CD4-positive, alpha-beta T cell treated with Interleukin-21 for 1 hour (primary cell): ENCODE data around the gene MPZL1.

Experiments
- DNase-seq: peaks from one replicate; pipeline ENCODE4 v3.0.0-alpha.2; 2020

The MPZL1 gene

DNA sequence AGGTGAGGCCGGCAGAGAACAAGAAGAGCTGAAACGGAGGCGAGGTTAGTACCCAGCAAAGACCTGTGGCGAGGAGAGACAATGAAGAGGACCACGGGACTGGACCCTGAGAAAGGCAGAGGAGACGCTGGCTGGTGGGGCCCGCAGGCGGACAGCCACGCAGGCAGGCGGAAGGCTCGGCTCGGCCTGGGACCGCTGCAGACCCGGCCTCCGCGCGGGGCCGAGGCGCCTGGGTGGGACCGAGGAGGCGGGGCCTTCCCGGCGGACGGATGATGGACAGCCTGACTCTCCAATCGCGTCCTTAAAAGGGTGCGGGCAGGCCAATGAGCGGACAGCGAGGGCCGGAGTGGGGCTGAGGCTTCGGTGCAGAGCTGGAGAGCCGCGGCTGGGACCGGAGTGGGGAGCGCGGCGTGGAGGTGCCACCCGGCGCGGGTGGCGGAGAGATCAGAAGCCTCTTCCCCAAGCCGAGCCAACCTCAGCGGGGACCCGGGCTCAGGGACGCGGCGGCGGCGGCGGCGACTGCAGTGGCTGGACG, at the start of gene MPZL1:
Gene MPZL1 (plus strand): TSS at position 366 of the 535 bp plus-strand sequence. CDS start 170 bp downstream, outside the sequence.
- DNase-seq, result peak; percentile 94

DNA sequence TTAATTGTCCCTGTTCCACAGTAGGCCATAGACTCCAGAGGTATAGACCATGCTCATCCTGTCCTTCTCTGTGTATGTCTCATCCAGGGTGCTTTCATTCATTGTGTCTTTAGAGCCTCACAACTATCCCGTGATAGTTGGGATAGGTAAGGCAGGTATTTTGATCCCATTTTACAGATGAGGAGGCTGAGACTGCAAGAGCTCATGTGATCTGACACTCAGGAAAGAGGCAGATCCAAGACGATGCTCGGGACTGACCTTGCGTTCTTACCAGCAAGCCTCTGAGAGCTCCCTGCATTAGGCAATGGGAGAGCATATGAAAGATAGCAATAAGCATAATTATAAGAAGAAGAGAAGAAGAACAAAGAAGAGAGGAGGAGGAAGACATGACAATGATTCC, 49.0 kb upstream of the MPZL1 start:
- no peak for DNase-seq

DNA sequence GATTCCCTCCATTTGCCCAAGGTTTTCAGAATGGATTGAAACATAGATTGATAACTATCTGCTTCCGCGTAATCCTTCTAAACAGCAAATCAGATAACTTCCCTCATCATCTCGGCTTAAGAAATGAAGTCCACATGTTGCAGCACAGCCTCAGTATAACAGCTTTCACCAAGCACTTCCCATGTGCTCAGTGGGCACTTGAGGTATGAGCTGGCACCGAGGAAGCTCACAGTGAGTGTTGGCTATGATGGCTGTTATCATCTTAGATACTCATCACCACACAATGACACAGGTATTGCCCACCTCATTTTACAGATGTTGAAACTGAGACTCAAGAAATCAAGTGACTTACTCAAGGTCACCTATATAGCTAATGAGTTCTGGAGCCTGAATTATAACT, 48.5 kb upstream of the MPZL1 start:
- DNase-seq, result no peak

DNA sequence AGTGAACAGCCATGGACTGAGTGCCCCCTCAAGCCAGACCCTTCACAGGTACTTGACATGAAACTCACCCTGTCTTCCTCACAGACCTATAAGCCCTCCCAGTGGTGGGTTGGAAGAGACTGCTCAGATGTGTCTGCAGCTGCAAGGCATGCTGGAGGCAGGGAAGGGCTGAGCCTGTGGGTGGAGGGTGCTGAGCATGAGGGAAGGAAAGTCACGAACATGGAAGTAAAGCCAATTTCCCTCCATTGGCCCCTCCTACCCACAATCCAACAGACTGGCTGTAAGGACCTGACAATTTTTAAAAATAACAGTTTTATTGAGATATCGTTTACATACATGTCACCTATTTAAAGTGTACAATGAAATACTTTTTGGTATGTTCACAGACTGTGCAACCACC, 47.6 kb upstream of the MPZL1 start:
- DNase-seq, result no peak

DNA sequence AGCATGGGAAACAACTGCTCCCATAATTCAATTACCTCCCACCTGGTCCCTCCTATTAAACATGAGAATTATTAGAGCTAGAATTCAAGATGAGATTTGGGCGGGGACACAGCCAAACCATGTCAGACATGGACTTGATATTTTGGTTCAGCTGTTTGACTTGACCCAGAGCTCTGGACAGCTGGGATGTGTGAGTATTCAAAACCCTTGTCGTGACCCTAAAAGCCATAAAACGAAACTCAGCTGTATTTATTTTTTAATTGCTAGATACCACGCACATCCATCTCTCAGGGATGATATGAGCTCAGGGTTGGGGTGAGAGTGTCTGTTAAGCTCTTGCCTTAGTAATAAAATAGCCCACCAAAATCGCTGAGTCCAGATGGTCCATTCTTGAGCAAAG, 46.3 kb upstream of the MPZL1 start:
- DNase-seq, result no peak

DNA sequence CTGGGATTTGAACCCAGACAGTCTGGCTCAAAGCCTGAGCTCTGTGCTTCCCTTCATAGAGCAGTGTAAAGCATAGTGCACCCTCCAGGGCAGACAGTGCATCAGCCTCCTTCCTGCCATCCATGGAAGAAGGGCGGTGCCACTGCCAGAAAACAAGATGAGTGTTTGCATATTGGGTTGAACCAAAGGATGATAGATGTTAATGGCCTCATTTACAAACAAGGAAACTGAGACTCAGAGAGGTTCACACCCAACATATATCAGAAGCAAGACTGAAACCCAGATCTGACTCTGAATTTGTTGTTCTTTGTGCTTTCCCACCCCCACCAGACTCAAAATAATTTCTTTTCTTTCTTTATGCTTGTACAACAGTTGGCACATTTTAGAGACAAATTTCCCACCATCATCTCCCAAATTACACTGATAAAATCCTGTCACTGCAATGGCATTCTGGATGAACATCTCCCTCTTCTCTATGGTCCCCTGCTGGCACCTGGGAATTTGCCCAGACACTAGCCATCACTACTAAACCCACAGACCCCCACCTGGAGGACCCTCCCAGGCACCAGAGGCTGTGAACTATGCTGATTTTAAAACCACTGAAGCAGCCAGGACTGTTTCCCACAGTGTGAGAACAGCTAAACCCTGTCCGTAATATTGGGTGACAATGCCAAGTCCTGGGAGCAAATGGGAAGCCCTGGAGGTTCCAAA, 45.4 kb upstream of the MPZL1 start:
- DNase-seq, result no peak

DNA sequence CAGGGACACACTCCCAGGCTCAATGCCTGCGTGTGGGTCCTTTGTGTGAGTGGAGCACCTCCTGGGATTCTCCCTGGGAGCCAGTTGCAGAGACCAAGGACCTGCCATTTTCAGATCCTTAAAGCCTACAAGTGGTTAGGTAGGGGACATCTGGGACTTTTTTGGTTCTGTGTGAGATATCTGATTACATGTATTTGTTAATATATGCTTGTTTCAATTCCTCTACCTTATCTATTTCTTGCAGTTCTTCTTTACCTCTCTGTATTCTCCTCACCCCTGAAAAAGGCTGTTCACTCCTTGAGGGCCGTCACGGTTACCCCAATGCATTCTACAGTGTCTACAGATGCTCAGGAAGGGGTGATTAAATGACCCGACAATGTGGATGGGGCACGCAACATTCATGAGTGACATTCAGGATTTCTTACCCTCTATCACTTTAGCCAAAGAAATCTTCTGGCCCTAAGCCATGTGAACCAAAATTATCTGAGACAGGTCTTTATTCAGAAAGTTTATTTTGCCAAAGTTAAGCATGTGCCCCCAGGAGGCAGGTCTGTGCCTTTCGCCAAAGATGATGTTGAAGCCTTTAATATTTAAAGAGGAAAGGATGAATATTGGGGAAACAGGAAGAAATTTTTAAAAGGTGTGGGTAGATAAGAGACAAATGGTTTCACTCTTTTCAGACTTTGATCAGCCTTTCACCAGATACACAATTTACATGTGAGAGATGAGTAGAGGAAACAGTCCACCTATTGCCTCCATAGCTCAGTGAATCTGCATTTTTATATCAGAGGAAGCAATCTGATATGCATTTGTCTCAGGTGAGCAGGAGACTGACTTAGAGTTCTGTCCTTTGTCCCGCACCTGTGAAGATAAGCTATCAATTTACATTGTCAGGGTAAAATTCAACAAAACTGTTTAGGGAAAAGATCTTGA, 44.6 kb upstream of the MPZL1 start:
- no peak for DNase-seq

DNA sequence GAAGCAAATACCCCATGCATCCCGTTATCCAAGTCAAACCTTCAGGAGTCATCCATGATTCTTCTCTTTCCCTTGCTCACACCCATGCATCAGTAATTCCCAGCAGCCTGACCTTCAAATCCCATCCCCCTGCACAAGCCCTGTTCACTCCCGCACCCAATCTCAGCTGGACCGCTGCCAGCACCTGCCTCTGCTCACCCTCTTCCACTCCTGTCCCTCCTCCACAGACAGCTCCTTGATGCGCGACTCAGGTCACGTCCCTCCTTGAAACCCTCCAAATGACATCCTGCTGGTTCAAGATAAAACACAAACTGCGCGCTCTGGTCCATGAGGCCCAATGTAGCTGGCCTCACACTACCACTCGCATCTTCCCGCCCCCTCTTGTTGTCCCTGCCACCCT, 43.4 kb upstream of the MPZL1 start:
- DNase-seq, result no peak

DNA sequence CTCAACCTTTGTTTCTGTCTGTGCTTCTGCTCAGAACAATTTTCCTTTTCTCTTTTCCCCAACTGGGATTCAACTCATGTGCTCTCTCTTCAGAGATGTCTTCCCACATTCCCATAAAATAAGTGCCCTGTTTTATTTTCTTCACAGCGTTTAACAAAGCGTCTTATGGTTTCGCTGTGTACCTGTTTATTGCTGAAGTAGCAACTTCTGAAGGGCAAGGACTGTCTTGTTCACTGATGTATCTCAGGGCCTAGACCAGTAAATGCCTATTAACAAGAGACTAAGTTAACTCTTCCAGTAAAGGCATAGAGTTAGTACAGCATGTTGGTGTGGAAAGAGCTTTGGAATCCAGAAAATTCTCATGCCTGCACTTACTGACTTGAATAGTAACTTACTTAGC, 42.9 kb upstream of the MPZL1 start:
- no peak for DNase-seq

DNA sequence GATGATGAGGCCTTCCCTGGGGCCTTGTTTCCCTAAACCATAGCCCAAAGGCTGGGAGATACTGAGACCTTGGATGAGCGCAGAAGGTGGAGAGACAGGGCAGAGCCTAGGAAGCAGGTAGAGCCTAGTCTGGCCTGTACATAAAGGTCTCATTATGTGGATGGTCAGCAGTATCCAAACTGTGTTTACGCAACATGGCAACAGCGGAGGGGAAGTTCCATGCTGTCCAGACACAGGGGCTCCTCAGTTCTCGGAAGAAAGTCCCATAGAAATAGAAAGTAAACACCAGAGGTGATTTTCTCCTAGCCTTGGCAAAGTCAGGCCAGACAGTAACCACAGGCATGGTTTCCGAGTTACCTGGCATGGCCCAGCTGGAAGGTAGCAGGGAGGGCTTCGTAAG, 42.1 kb upstream of the MPZL1 start:
- DNase-seq, result no peak

DNA sequence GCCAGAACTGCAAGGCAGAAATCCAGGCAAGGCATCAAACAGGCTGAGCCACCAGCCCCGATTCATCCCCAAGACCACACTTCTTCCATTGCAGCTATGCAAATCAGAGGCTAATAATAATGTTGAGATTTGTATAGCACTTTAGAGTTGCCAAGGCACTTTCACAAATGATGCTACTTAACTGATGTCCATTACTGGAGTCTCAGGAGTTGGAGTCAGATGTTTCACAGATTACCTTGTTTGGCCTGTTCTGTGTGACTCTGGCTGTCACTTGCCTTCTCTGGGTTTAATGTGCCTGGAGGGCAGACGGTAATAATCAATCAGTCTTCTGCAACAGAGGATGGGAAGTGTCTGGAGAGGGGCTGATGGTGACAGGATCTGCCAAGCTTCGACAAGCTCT, 40.8 kb upstream of the MPZL1 start:
- no peak for DNase-seq

DNA sequence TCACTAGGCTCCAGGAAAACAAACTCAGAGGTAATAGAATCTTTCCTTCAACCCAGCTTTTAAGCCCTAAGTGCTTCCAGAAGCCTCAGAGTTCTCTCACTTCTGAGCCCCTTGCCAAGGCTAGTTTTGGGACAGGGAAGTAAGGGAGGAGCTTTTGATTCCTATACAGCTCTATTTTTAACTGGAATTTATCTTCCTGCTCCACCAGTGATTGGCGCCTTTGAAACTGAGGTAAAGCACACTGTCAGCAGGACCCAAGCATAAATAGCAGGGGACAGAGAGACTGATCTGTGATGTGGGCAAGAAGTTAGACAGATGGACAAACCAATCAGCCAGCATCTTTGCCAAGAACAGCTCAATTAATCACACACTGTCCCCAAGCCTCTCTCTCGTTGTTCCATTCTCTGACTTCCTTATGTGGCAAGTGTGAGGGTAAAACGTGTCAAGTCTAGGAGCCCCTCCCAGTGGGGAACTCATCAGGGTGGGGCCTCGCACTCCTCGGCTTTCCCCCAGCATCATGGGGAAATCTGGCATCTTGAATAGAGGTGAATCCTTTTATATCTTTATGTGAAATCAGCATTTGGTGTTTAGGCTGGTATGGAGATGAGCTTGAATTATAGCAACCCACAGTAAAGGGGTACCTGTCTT, 40.2 kb upstream of the MPZL1 start:
- DNase-seq, result no peak

DNA sequence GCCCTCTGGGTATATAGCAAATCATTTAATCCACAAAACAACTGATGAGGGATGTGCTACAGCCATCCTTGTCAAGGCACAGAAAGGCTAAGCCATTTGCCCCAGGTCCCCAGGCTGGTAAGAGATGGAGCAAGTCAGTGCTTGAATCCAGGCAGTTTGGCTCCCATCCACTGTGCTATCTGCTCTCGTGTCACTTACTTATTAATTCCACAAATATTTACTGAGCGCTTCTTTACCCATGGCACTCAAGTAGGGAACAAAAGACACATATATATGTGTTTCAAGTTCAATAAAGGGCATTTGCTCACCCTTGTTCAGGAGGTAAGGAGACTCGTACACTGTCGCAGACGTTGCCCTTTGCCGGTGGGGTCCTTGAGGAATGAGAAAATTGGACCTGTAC, 38.6 kb upstream of the MPZL1 start:
- DNase-seq, result no peak

DNA sequence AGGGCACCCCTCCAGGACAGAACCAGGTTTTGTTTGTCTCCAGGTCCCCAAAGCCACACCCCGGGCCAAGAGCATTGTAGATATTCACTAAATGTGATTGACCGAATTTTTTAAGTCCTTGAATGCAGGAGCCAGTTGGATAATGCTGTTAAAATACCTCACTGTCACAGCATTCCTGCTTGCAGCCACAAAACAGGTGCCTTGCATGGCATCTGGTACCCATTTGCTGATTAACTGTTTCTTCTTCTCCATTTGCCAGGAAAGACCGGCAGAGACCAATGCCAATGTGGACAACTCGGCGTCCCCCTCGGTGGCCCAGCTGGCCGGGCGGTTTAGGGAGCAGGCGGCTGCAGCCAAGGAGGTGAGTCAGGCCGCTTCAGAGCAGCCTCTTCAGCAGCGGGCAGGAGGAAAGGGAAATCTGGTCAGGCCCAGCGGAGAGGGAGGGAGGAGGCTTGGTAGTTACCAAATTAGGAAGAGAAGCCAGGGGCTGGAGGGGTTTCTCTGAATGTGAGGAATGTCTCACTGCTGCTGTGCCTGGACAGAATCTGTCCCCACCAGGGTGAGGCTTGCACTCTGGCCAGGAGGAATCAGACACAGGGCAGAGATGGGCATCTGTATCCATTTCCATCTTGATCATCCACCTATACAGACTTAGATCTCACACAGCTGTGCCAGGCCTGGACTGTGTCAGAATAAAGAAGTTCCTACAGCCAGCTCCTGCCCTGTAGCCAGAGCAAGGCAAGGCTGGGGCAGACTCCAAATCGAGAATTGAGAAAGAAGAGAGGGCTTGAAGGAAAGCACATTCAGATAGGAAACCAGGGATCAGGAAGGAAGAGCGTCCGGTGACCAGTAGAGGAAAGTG, 37.9 kb upstream of the MPZL1 start:
- no peak for DNase-seq

DNA sequence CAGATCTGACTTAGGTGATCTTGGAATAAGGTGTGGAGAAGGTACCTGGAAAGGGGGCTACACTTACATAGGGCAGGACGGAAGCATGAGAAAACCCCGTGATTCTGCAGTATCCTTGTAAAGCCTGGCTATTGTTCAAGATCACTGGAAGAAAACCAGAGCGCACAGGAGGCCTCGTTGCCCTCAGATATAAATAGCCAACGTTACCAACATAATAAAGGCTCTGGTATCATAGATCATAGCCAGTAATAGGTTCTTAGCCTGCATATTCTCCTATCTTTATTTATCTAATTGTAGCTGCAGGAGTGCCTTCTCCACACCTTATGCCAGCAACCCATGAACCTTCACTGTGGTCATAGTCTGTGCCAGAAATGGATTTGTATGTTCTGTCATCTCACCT, 35.9 kb upstream of the MPZL1 start:
- no peak for DNase-seq

DNA sequence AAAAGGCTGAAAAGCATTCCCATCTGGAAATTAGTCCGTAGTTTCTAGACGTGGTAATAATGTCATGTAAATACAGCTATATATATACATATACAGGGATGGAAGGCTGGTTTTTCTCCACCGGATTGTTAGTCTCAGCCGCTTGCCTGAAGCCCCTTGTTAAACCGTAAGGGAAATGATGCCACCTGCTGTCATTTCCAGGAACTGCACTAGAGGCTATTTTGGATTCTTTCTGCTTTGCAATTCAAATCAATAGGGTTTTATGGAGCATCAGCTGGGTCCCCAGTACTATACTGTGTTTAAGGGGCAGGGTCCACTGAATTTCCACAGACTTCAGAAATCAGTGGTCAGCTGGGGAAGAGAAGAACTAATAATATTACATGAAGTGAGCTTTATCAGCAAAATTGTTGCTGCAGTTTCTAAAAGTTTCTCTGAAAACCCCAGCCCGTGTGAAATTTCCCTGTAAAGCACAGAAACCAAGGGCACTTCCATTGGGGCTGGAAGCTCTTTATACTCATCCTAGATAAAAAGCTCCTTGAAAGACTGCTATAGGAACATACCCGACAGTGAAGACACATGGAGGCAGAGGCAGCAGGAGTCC, 33.8 kb upstream of the MPZL1 start:
- peak; percentile 85 for DNase-seq

DNA sequence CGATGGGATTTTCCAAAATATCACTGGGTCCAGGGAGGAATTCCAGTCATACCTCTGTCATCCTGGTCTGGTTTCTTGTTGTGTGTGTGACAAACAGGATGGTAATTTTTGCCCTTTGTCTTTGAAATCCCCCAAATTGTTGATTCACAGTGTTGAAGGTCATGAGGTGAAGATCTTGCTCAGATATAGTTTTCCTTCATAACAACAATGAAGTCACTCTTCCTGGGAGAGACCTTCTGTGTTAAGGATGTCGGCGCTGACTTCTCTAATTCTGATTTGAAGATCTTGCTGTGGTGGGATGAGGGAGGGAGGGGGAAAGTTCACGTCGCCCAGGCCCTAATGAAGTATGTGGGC, 32.2 kb upstream of the MPZL1 start:
- DNase-seq, result no peak

DNA sequence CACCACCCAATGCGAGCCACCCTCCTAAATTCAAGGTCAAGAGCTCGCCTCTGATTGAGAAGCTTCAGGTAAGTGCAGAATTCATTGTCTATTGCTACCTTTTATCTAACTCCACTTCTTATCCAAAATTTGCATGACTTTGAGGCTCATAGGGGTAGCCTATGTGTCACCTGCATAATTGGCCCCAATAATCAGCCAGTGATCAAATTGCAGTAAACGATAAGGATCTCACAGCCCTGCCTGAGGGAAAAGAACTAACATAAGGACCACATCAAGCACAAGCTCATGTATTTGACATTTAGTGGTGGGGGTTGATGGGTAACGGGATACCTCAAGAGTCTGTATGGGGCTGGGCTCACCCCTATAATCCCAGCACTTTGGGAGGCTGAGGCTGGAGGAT, 31.7 kb upstream of the MPZL1 start:
- no peak for DNase-seq

DNA sequence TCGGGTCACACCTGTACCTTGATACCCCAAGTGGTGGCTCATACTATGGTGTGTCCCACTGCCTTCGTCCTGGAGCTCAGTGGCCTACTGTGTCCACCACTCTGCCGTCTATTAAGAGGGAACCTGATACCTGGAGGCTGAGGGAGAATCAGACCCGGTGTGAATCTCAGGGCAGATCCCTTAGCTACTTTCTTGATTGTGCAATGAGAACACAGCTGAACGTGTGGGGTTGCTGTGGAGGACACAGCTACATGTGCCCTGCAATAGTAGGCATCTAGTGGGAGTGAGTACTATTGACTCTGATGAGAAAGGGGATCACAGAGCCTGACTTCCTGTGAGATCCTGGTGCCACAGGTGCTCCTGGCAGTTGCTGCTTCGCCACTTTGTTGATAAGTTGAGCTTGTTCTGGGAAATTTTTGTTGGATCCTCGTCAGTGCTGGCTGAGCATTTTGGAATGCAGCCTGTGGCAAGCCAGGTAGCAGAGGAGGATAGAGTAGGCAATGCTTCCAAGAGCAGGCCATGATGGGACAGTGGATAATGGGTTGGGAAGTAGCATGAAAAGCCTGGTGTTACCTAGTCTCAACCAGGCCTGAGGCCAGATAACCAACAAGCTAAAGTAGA, 28.2 kb upstream of the MPZL1 start:
- DNase-seq, result no peak

DNA sequence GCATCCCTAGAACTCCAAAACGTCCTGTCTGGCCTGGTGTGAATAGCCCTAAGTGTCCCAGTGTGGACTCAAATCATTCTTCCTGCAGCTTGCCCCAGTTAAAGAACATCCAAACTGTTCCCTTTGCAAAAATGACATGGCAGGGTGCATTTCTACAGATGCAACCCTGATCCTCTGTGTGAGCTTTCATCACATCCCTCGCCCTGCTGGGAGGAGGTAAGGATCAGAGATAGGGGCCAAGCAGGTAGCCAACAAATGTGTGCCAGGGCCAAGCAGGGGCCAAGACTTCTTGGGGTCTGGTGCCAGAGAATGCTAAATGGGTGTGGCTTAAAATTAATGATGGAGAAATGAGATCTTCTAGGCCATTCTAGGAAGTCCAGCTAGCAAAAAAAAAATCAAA, 27.1 kb upstream of the MPZL1 start:
- no peak for DNase-seq

DNA sequence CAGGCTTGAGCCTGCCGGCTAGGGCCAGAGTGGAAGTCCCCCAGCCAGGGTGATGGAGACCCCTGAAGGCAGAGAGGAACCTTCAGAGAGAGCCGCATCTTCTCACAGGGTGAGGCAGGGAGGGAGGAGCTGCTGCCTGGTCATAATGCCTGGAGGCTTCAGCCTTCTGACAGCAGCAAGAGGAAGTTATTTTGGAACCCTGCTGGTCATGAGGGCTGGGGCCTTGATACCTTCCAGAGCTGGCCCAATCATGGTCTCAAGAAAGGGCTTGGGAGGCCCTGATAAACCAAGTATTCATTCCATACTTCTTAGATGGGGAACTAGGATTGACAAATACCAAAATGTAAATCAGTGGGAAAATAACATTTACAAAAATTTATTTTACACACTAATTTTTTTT, 26.6 kb upstream of the MPZL1 start:
- DNase-seq, result no peak
